KBM-7 (cell line): ENCODE data around the gene COL5A3.
"Not testable (repeated sequence)": the region's sequence is repeated elsewhere in the genome, so short reads cannot be mapped to it uniquely, and the experiment has no call there.

Experiments used
- DNase-seq: peaks from one replicate; pipeline ENCODE4 v3.0.0-alpha.2; 2015
- in situ Hi-C: fragments of 300-500 bp; cut with MboI; formaldehyde crosslinking; loops from 2 replicates; pipeline ENCODE4 v1.14.3; 2020; ENCODE audit warnings: low sequenced_read_pairs, low pct_unique_long_range_greater_than_20kb, mixed read lengths

Gene COL5A3

GRCh38 chr19:10010247-10010691 is at the start of gene COL5A3:
Gene COL5A3, minus strand, starts transcription at chr19:10010504. Its CDS starts 119 bp downstream, at chr19:10010385.
- in situ Hi-C loops: no loop called here
- DNase-seq: no peak

GRCh38 chr19:10052602-10053360 is 42.5 kb upstream of the COL5A3 start:
- no peak for DNase-seq
- in situ Hi-C loops: no loop called here

- no peak for DNase-seq
- in situ Hi-C loops: no loop called here
Observed at GRCh38 chr19:10049626-10050025, 39.3 kb upstream of the COL5A3 start.

- in situ Hi-C loops: no loop called here
- DNase-seq: no peak
Observed at GRCh38 chr19:10045371-10045770, 35.1 kb upstream of the COL5A3 start.

- in situ Hi-C loops: no loop called here
- peak; percentile 27 for DNase-seq
Observed at GRCh38 chr19:10044390-10044789, 34.1 kb upstream of the COL5A3 start.

GRCh38 chr19:10043286-10043927 is 33.1 kb upstream of the COL5A3 start:
- no peak for DNase-seq
- in situ Hi-C loops: no loop called here

- in situ Hi-C loops: no loop called here
- no peak for DNase-seq
Observed at GRCh38 chr19:10037809-10038208, 27.5 kb upstream of the COL5A3 start.

- DNase-seq: no peak
- in situ Hi-C loops: no loop called here
Observed at GRCh38 chr19:10037367-10037766, 27.1 kb upstream of the COL5A3 start.

- in situ Hi-C loops: no loop called here
Observed at GRCh38 chr19:10036601-10037071, 26.3 kb upstream of the COL5A3 start.

GRCh38 chr19:10033614-10034013 is 23.3 kb upstream of the COL5A3 start:
- in situ Hi-C loops: no loop called here
- DNase-seq: no peak

More at GRCh38 chr19:10036601-10037071, 26.3 kb upstream of the COL5A3 start:
- no peak for DNase-seq

GRCh38 chr19:10027158-10027997 is 17.1 kb upstream of the COL5A3 start:
- DNase-seq: peak; percentile 89
- in situ Hi-C loops: no loop called here

- in situ Hi-C loops: no loop called here
Observed at GRCh38 chr19:10026744-10027143, 16.4 kb upstream of the COL5A3 start.

GRCh38 chr19:10023096-10023495 is 12.8 kb upstream of the COL5A3 start:
- DNase-seq, in situ Hi-C loops: not testable (repeated sequence)

More at GRCh38 chr19:10026744-10027143, 16.4 kb upstream of the COL5A3 start:
- DNase-seq: no peak

- DNase-seq: no peak
- in situ Hi-C loops: no loop called here
Observed at GRCh38 chr19:10021863-10022262, 11.6 kb upstream of the COL5A3 start.

- DNase-seq: no peak
- in situ Hi-C loops: no loop called here
Observed at GRCh38 chr19:10021446-10021845, 11.1 kb upstream of the COL5A3 start.

- no peak for DNase-seq
- in situ Hi-C loops: no loop called here
Observed at GRCh38 chr19:10020851-10021250, 10.5 kb upstream of the COL5A3 start.

- in situ Hi-C loops: no loop called here
- no peak for DNase-seq
Observed at GRCh38 chr19:10019246-10019645, 8.9 kb upstream of the COL5A3 start.

- no peak for DNase-seq
- in situ Hi-C loops: no loop called here
Observed at GRCh38 chr19:10018786-10019185, 8.5 kb upstream of the COL5A3 start.

GRCh38 chr19:10018263-10018662 is 8.0 kb upstream of the COL5A3 start:
- in situ Hi-C loops: no loop called here
- no peak for DNase-seq
